ENCODE measurements around the gene SNED1. TPM values are rescaled to one million over a fixed set of nuclear protein-coding genes. Genes with fewer than 3 reads are reported as not detected.
"Not testable (repeated sequence)": the region's sequence is repeated elsewhere in the genome, so short reads cannot be mapped to it uniquely, and the experiment has no call there.

Gene SNED1
- total RNA-seq, 2 donors from 2014 or later, result 4.6 TPM

DNA sequence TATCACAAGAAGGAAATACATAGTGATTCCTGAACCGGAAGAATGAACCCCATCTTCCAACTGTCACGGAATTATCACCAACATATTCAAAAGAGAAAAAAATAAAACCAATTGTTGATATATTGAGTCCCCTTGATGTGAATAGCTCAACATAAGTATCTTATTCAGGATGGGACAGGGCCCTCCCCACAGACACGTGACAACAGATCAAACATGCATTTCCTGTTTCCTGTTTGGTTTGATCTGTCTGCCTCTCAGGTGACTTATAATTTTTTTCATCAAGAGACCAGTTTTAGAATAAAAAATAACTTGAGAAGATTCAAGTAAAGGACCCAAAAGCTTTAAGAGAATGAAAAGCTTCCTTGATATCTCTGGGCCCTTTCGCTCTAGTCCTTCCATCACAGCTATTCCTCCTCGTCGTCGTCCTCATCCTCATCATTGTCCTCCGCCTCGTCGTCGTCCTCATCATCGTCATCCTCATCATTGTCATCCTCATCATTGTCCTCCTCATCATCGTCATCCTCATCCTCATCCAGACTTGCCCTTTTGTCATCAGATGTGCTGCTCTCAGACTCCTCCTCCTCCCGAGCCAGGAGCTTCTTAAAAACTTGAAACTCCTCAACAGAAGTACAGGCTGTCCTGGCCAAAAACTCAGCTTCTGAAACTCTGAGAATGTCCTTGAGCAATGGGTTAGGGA lies 97.3 kb downstream of the SNED1 start:
- H3K9ac ChIP-seq (ENCODE audit: low read depth in 2 of 2, low read length in 2 of 2), result no peak overlapping the region
- H3K4me1 ChIP-seq, result no peaks in the 10 kb centered on the region
- no peak for DNase-seq
- H3K36me3 ChIP-seq, result peaks cover 18% of the 10 kb centered on the region
- no peaks in the 10 kb centered on the region for H3K27me3 ChIP-seq
- TF ChIP-seq, protein P1, sequence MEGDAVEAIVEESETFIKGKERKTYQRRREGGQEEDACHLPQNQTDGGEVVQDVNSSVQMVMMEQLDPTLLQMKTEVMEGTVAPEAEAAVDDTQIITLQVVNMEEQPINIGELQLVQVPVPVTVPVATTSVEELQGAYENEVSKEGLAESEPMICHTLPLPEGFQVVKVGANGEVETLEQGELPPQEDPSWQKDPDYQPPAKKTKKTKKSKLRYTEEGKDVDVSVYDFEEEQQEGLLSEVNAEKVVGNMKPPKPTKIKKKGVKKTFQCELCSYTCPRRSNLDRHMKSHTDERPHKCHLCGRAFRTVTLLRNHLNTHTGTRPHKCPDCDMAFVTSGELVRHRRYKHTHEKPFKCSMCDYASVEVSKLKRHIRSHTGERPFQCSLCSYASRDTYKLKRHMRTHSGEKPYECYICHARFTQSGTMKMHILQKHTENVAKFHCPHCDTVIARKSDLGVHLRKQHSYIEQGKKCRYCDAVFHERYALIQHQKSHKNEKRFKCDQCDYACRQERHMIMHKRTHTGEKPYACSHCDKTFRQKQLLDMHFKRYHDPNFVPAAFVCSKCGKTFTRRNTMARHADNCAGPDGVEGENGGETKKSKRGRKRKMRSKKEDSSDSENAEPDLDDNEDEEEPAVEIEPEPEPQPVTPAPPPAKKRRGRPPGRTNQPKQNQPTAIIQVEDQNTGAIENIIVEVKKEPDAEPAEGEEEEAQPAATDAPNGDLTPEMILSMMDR (IDR thresholded peaks at IDR 0.05), result no peak
- no peak overlapping the region for H3K4me3 ChIP-seq
- no peak overlapping the region for H3K27ac ChIP-seq
- intact Hi-C loops (cut with DNase I), result no loop called here
- H3K9me3 ChIP-seq, result no peaks in the 10 kb centered on the region

DNA sequence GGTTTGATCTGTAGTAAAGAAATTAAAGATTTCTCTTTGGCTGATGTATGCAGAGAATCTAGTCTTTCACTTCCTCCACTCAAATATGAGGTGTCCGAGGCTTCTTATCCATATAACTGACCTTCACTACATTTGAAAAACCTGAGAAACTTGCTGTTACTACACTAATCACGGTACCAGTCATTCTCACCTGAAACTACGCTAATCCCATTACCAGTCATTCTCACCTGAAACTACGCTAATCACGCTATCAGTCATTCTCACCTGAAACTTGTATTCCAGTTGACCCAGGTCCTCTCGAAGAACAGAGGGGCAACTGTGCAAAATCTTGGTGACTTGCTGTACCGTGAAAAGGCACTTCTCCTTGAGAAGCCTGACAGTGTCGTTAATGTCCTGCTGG lies 98.6 kb downstream of the SNED1 start:
- no peaks in the 10 kb centered on the region for H3K9me3 ChIP-seq
- H3K4me1 ChIP-seq, result no peaks in the 10 kb centered on the region
- no peak for DNase-seq
- H3K27ac ChIP-seq, result no peak overlapping the region
- no peak overlapping the region for H3K4me3 ChIP-seq
- peaks cover 18% of the 10 kb centered on the region for H3K36me3 ChIP-seq
- TF ChIP-seq, protein P1 (IDR thresholded peaks at IDR 0.05), result no peak
- H3K27me3 ChIP-seq, result no peaks in the 10 kb centered on the region
- intact Hi-C loops (cut with DNase I), result no loop called here
- no peak overlapping the region for H3K9ac ChIP-seq (ENCODE audit: low read depth in 2 of 2, low read length in 2 of 2)

DNA sequence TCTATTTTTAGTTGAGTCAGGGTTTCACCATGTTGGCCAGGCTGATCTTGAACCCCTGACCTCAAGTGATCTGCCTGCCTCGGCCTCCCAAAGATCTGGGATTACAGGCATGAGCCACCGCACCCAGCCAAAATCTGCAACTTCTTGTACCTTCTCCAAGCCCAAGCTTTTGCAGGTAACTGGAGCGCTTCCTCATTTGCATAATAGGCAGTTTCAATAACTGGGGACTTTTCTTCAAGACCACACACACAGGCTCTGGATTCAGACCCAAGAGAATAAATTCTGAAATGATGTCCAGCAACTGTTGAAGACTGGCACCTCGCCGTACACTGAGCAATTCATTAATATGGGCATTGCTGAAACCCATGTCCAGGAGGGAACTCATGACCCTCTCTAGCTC lies 100.8 kb downstream of the SNED1 start:
- intact Hi-C loops (cut with DNase I), result no loop called here
- peaks cover 18% of the 10 kb centered on the region for H3K36me3 ChIP-seq
- TF ChIP-seq, protein P1 (IDR thresholded peaks at IDR 0.05), result no peak
- no peak overlapping the region for H3K9ac ChIP-seq (ENCODE audit: low read depth in 2 of 2, low read length in 2 of 2)
- DNase-seq, result no peak
- H3K4me1 ChIP-seq, result peaks cover 4% of the 10 kb centered on the region
- H3K4me3 ChIP-seq, result no peak overlapping the region
- no peaks in the 10 kb centered on the region for H3K27me3 ChIP-seq
- no peaks in the 10 kb centered on the region for H3K9me3 ChIP-seq
- H3K27ac ChIP-seq, result no peak overlapping the region

DNA sequence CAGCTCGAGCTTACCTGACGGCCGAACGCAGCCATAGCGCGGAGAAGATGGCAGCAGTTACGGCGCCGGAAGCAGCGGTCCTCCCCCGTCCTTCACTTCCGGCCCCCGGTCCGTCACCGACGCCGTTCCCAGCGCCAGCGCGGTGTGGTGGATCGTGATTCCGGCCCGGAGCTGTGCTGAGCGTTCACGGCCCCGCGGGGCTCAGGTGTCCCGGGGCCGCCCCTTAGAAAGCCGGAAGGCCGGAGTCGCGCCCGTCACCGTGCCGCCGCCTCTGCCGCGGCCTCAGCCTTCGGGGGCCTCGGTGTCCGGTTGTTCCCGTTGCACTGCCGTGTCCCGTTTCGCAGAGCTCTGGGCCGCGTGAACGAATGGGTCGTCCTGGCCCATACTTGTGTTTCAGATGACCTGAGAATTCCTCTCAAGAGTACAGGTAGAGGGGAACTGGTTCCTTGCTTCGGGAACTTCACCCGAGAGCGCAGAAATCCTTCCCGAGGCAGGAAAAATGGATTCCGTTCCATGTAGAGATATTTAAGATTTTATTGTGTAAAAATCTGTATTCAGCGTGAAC lies 103.9 kb downstream of the SNED1 start, which contains the start of gene MTERF4:
TSS of gene MTERF4 (minus strand) at position 49 of the 565 bp plus-strand sequence. CDS start at position 35, 14 bp downstream.
- H3K27ac ChIP-seq, result peak within 1 kb of the TSS; percentile 89
- H3K9ac ChIP-seq (ENCODE audit: low read depth in 2 of 2, low read length in 2 of 2), result peak within 1 kb of the TSS; percentile 91 to 92
- TF ChIP-seq, protein P1 (IDR thresholded peaks at IDR 0.05), result no peak
- peaks cover 6% of the 10 kb centered on the region for H3K36me3 ChIP-seq
- intact Hi-C loops (cut with DNase I), result no loop called here
- peak; percentile 90 for DNase-seq
- no peaks in the 10 kb centered on the region for H3K27me3 ChIP-seq
- no peaks in the 10 kb centered on the region for H3K9me3 ChIP-seq
- peaks cover 4% of the 10 kb centered on the region for H3K4me1 ChIP-seq
- H3K4me3 ChIP-seq, result peak within 1 kb of the TSS; percentile 84

DNA sequence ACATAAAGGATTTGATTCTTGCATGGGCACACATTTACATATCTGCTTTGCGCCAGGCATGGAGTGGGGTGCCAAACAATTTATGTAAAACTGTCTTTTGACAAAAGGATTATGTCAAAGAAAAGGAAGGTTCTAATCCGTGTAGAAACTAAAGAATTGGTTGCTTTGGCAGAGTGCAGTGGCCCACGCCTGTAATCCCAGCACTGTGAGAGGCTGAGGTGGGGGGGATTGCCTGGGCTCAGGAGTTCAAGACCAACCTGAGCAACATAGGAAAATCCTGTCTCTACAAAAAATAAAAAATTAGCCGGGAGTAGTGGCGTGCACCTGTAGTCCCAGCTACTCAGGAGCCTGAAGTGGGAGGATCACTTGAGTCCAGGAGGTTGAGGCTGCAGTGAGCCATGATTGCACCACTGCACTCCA lies 104.8 kb downstream of the SNED1 start:
- no peaks in the 10 kb centered on the region for H3K9me3 ChIP-seq
- H3K4me1 ChIP-seq, result peaks cover 4% of the 10 kb centered on the region
- H3K9ac ChIP-seq (ENCODE audit: low read depth in 2 of 2, low read length in 2 of 2), result peak overlapping the region in 1 of 2 donors; percentile 91
- no peak overlapping the region for H3K27ac ChIP-seq
- no peak for DNase-seq
- H3K36me3 ChIP-seq, result peaks cover 6% of the 10 kb centered on the region
- intact Hi-C loops (cut with DNase I), result no loop called here
- TF ChIP-seq, protein P1 (IDR thresholded peaks at IDR 0.05), result no peak
- no peaks in the 10 kb centered on the region for H3K27me3 ChIP-seq
- peak overlapping the region; percentile 84 for H3K4me3 ChIP-seq

DNA sequence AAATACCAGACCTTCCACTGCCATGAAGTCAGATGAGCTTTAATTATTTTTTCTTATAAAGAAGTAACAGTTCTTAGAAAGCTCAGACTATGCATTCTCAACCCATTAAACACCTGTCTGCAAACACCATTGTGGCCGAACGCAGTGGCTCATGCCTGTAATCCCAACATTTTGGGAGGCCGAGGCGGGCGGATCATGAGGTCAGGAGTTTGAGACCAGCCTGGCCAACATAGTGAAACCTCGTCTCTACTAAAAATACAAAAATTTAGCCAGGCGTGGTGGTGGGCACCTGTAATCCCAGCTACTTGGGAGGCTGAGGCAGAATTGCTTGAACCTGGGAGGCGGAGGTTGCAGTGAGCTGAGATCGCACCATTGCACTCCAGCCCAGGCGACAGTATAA lies 106.2 kb downstream of the SNED1 start:
- DNase-seq; H3K4me3 ChIP-seq; H3K36me3 ChIP-seq; H3K27ac ChIP-seq; intact Hi-C loops (cut with DNase I); H3K9ac ChIP-seq (ENCODE audit: low read depth in 2 of 2, low read length in 2 of 2); H3K4me1 ChIP-seq; H3K27me3 ChIP-seq; H3K9me3 ChIP-seq: not testable (repeated sequence)
